Activated CD8-positive, alpha-beta T cell treated with anti-CD3 and anti-CD28 coated beads for 36 hours (primary cell): ENCODE results near the gene MAP7D1. TPM values are rescaled to one million over a fixed set of nuclear protein-coding genes. Genes with fewer than 3 reads are reported as not detected.

ENCODE experiments used
- ATAC-seq: fragments of 200-7000 bp; cut with Tn5 transposase; one replicate; pipeline ENCODE4 v1.10.0; 2021; ENCODE audit warnings: mild to moderate bottlenecking, moderate library complexity
- CTCF ChIA-PET: fragments of 350-600 bp; sonication (Branson Sonifier 250); formaldehyde crosslinking; loops from one replicate; lab custom pipeline; 2021; ENCODE audit warnings: antibody characterized with exemption; lab: Charles Lee
- POLR2A ChIA-PET: fragments of 350-600 bp; sonication (Branson Sonifier 250); formaldehyde crosslinking; loops from one replicate; lab custom pipeline; 2021; ENCODE audit warnings: antibody characterized with exemption; lab: Charles Lee
- DNase-seq: peaks from one replicate; pipeline ENCODE4 v3.0.0-alpha.2; 2020
- H3K27ac Mint-ChIP-seq: one replicate; pipeline ENCODE4 v1.8.0; 2021; ENCODE audit warnings: mild to moderate bottlenecking, mixed read lengths
- H3K27me3 Mint-ChIP-seq: one replicate; pipeline ENCODE4 v1.8.0; 2021; ENCODE audit warnings: mixed read lengths
- H3K36me3 Mint-ChIP-seq: one replicate; pipeline ENCODE4 v1.8.0; 2021; ENCODE audit warnings: low read depth, mixed read lengths
- H3K4me1 Mint-ChIP-seq: one replicate; pipeline ENCODE4 v1.8.0; 2021; ENCODE audit warnings: low read depth, mixed read lengths
- H3K4me3 Mint-ChIP-seq: one replicate; pipeline ENCODE4 v1.8.0; 2021; ENCODE audit warnings: mild to moderate bottlenecking, moderate library complexity, mixed read lengths
- H3K9me3 Mint-ChIP-seq: one replicate; pipeline ENCODE4 v1.8.0; 2021; ENCODE audit warnings: mixed read lengths
- intact Hi-C: fragments of 100-400 bp; cut with micrococcal nuclease; formaldehyde crosslinking; loops from one replicate; pipeline ENCODE4 v1.10.0; 2022
- total RNA-seq, 2 experiments: library from RNA; stranded (reverse); gene quantifications; one replicate each; pipeline ENCODE4 v1.2.3, GENCODE V29; 2021
- TF ChIP-seq, protein P1 (sequence below): fragments of 200-600 bp; IDR thresholded peaks from one replicate; pipeline ENCODE4 v1.8.0; 2022; ENCODE audit warnings: antibody characterized with exemption, mild to moderate bottlenecking

The MAP7D1 gene
- total RNA-seq, 2 experiments from 2014 or later, result 125 to 129 TPM

DNA sequence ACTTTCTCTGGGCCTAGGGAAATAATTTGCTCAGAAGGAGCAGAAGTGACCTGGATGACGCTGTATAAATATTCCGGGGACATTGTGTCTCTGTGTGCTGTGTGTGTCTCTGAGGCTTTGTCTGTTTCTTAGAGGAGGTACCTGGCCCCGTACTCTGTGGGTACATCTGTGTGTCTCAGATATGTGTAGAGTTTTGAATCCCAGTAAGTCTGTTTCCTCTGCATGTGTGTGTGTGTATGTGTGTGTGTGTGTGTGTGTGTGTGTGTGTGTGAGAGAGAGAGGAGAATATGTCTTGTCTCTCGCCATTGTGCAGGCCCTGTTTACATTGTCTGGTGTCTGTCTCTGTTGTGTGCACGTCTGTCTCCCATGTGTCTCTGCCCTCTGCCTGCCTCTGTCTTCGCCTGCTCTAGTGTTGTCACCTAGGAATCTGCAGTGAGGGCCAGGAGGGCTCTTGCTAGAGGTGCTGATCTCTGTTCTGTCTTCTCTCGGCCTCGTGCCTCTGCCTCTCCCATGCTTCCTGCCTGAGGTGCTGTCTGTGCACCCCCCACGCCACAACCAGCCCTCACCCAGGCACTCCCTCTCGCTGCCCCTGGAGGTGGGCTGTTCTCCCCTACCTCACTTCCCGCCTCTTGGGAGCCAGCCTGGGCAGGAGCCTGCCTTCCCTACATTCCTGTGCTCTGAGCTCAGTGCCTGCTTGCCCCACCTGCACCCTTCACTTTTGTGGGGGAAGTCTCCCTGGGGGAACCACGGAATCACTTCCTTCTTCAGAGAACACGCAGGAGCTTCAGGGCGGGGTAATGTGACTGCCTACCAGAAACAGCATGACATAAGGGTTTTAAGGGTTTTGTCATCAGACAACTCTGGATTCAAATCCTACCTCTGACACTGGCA, 5.9 kb downstream of the MAP7D1 start:
- H3K27ac Mint-ChIP-seq, result peak overlapping the region; percentile 94
- DNase-seq (peak; percentile 66), ATAC-seq (peak; percentile 35)
- H3K4me1 Mint-ChIP-seq, result peaks cover 67% of the 10 kb centered on the region
- no peaks in the 10 kb centered on the region for H3K9me3 Mint-ChIP-seq
- CTCF ChIA-PET, result interaction anchor here (1.3 to 7.5 kb wide), 9 partner anchors 11 to 218 kb away, joined by 3 to 95 read pairs (median 5); partner anchors contain the start of genes THRAP3 and TRAPPC3
- TF ChIP-seq, protein P1, sequence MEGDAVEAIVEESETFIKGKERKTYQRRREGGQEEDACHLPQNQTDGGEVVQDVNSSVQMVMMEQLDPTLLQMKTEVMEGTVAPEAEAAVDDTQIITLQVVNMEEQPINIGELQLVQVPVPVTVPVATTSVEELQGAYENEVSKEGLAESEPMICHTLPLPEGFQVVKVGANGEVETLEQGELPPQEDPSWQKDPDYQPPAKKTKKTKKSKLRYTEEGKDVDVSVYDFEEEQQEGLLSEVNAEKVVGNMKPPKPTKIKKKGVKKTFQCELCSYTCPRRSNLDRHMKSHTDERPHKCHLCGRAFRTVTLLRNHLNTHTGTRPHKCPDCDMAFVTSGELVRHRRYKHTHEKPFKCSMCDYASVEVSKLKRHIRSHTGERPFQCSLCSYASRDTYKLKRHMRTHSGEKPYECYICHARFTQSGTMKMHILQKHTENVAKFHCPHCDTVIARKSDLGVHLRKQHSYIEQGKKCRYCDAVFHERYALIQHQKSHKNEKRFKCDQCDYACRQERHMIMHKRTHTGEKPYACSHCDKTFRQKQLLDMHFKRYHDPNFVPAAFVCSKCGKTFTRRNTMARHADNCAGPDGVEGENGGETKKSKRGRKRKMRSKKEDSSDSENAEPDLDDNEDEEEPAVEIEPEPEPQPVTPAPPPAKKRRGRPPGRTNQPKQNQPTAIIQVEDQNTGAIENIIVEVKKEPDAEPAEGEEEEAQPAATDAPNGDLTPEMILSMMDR, result no peak
- H3K36me3 Mint-ChIP-seq, result peaks cover 42% of the 10 kb centered on the region
- intact Hi-C loops, result no loop called here
- H3K4me3 Mint-ChIP-seq, result peak overlapping the region; percentile 80
- H3K27me3 Mint-ChIP-seq, result no peaks in the 10 kb centered on the region
- POLR2A ChIA-PET, result interaction anchor here (0.5 to 4.8 kb wide), 21 partner anchors 8 to 298 kb away, joined by 3 to 72 read pairs (median 4); partner anchors contain the start of genes EVA1B, LSM10, THRAP3 and TRAPPC3

DNA sequence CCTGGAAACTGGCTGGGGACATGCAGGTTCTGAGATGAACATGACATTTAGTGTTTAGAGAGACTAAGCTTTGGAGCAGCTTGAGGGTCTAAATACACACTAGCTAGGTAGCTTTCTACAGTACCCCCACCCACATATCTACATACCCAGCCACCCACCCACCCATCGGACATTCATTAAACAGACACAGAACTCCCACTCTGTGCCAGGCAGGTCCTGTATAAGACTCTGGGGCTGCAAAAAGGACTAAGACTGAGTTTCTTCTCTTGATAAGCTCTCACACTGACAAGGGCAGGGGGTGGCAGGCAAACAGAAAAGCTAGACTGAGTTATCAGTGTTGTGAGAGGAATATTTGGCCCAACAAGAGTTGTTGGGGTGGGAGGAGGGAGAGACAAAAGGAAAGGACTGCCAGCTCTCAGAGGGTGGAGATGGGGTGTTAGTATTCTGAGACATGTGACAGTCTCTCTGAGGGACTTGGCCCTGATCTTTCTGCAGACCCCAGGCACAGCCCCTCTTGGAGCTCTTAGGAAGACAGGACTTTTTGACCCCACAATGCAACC, 6.8 kb downstream of the MAP7D1 start:
- POLR2A ChIA-PET, result interaction anchor here (0.5 to 4.8 kb wide), 11 partner anchors 8 to 297 kb away, joined by 3 to 72 read pairs (median 4); partner anchors contain the start of genes THRAP3 and TRAPPC3
- TF ChIP-seq, protein P1, result no peak
- intact Hi-C loops, result no loop called here
- CTCF ChIA-PET, result interaction anchor here (1.3 to 7.5 kb wide), 8 partner anchors 12 to 123 kb away, joined by 4 to 95 read pairs (median 14); partner anchors contain the start of genes THRAP3 and TRAPPC3
- Mint-ChIP-seq H3K9me3 (no peaks in the 10 kb centered on the region), H3K27me3 (no peaks in the 10 kb centered on the region), H3K4me1 (peaks cover 69% of the 10 kb centered on the region), H3K4me3 (peak overlapping the region; percentile 80), H3K27ac (peak overlapping the region; percentile 94), H3K36me3 (peaks cover 44% of the 10 kb centered on the region)
- ATAC-seq, result no peak
- DNase-seq, result no peak

DNA sequence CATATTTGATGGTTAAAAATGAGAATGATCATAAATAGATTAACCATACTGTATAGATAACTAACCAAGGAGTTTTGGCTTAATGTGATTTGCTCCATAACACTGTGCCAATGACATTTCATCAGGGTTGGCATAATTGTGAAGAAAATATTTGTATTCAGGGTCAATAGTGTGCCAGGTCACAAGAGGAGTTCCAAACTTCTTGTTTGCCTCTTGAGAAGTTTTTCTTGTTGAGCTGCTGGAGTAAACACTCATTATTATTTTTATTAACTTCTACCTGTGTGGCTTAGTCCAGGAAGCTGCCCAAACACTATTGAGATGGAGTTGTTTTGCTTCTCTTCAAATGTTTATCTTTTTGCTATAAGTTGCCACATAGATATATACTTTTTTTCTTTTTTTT, 7.5 kb downstream of the MAP7D1 start:
- Mint-ChIP-seq H3K4me1 (peaks cover 65% of the 10 kb centered on the region), H3K27me3 (no peaks in the 10 kb centered on the region), H3K36me3 (peaks cover 41% of the 10 kb centered on the region), H3K9me3 (no peaks in the 10 kb centered on the region), H3K4me3 (no peak overlapping the region), H3K27ac (peak overlapping the region; percentile 94)
- POLR2A ChIA-PET, result interaction anchor here (0.6 to 4.8 kb wide), 6 partner anchors 13 to 297 kb away, joined by 3 to 72 read pairs (median 12); partner anchors contain the start of genes THRAP3 and TRAPPC3
- intact Hi-C loops, result no loop called here
- TF ChIP-seq, protein P1, result no peak
- DNase-seq, result no peak
- no peak for ATAC-seq
- CTCF ChIA-PET, result interaction anchor here (1.0 to 7.5 kb wide), 6 partner anchors 13 to 122 kb away, joined by 3 to 95 read pairs (median 6); partner anchors contain the start of gene TRAPPC3

DNA sequence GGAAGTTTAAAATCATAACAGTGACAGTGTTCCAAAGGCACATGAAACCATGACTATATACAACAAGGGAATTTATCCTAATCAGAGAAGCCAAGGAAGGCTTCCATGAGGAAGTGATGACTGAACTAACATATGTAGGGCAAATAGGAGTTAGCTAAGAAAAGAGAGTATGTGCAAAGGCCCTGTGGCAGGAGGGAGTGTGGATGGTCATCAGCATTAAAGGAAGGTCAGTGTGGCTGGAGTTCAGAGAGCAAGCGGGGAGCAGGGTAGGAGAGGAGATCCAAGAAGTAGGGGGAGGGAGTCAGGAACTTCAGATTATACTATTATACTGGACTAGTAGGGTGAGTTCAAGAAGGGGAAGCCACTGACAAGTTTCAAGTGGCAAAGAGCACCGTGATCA, 8.4 kb downstream of the MAP7D1 start:
- POLR2A ChIA-PET, result interaction anchor here (0.9 to 4.2 kb wide), 2 partner anchors 14 to 23 kb away, joined by 3 to 22 read pairs; no protein-coding TSS in a partner anchor
- H3K36me3 Mint-ChIP-seq, result peaks cover 36% of the 10 kb centered on the region
- CTCF ChIA-PET, result interaction anchor here (1.0 to 7.5 kb wide), 4 partner anchors 14 to 121 kb away, joined by 3 to 95 read pairs (median 13); partner anchors contain the start of gene TRAPPC3
- ATAC-seq (no peak), DNase-seq (no peak)
- TF ChIP-seq, protein P1, result no peak
- no peaks in the 10 kb centered on the region for H3K9me3 Mint-ChIP-seq
- H3K27me3 Mint-ChIP-seq, result no peaks in the 10 kb centered on the region
- H3K4me1 Mint-ChIP-seq, result peaks cover 62% of the 10 kb centered on the region
- intact Hi-C loops, result no loop called here
- no peak overlapping the region for H3K4me3 Mint-ChIP-seq
- peak overlapping the region; percentile 77 for H3K27ac Mint-ChIP-seq
